ENCODE measurements around the gene ANTXR2.

ANTXR2 gene

DNA sequence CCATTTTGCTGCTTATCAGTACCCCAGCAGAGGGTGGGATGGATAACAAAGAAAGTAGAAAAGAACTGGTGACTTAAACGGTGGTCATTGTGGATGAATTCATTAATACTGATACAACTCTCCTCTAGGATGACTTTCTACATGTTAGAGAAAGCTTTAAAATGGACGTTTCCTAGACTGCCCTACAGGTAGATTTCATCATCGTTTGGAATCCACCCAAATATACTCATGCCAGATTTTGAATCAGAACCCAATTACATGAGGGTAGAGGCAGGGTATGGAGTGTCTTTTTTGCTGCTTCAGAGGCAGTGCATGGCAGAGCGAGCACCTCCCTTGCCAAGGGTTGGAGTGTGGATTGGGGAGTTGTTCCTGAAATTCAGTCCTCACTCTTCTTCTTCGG, 13.3 kb upstream of the ANTXR2 start:
- Histone ChIP-seq H3K36me3 (ENCODE audit: insufficient read depth, low read length) (no peaks in the 10 kb centered on the region), H2AFZ (ENCODE audit: low read depth, low read length) (no peak overlapping the region), H3K4me3 (ENCODE audit: low read length) (no peak overlapping the region), H3K27me3 (ENCODE audit: insufficient read depth, low read length) (no peaks in the 10 kb centered on the region), H3K4me1 (ENCODE audit: insufficient read depth, low read length) (no peaks in the 10 kb centered on the region), H3K9me3 (ENCODE audit: low read length) (no peaks in the 10 kb centered on the region)

- Histone ChIP-seq H3K27me3 (ENCODE audit: insufficient read depth, low read length) (no peaks in the 10 kb centered on the region), H3K4me1 (ENCODE audit: insufficient read depth, low read length) (no peaks in the 10 kb centered on the region), H3K9me3 (ENCODE audit: low read length) (no peaks in the 10 kb centered on the region), H3K36me3 (ENCODE audit: insufficient read depth, low read length) (no peaks in the 10 kb centered on the region), H3K4me3 (ENCODE audit: low read length) (no peak overlapping the region), H2AFZ (ENCODE audit: low read depth, low read length) (no peak overlapping the region)
These were observed 12.1 kb upstream of the ANTXR2 start for GRCh38 chr4:80085081-80085480.

DNA sequence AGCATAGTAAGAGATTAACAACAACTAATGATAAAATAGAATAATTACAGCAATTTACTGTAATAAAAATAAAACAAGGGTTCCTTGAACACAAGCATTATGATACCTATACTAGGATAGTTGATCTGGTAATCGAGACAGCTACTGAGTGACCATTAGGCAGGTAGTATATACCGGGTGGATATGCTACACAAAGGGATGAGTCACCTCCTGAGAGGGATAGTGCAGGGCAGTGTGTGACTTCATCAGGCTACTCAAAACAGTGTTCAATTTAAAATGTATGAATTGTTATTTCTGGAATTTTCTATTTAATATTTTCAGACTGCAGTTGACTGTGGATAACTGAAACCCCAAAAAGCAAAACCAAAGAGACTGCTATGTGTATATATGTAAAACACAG, 9.7 kb upstream of the ANTXR2 start:
- no peaks in the 10 kb centered on the region for H3K4me1 ChIP-seq (ENCODE audit: insufficient read depth, low read length)
- H3K9me3 ChIP-seq (ENCODE audit: low read length) = no peaks in the 10 kb centered on the region
- no peaks in the 10 kb centered on the region for H3K36me3 ChIP-seq (ENCODE audit: insufficient read depth, low read length)
- H2AFZ ChIP-seq (ENCODE audit: low read depth, low read length) = no peak overlapping the region
- H3K27me3 ChIP-seq (ENCODE audit: insufficient read depth, low read length) = no peaks in the 10 kb centered on the region
- no peak overlapping the region for H3K4me3 ChIP-seq (ENCODE audit: low read length)

- H3K36me3 ChIP-seq (ENCODE audit: insufficient read depth, low read length) = no peaks in the 10 kb centered on the region
- no peak overlapping the region for H3K4me3 ChIP-seq (ENCODE audit: low read length)
- H3K27me3 ChIP-seq (ENCODE audit: insufficient read depth, low read length) = no peaks in the 10 kb centered on the region
- H3K9me3 ChIP-seq (ENCODE audit: low read length) = no peaks in the 10 kb centered on the region
- no peak overlapping the region for H2AFZ ChIP-seq (ENCODE audit: low read depth, low read length)
- H3K4me1 ChIP-seq (ENCODE audit: insufficient read depth, low read length) = no peaks in the 10 kb centered on the region
These were observed 8.5 kb upstream of the ANTXR2 start for GRCh38 chr4:80081566-80081965.

DNA sequence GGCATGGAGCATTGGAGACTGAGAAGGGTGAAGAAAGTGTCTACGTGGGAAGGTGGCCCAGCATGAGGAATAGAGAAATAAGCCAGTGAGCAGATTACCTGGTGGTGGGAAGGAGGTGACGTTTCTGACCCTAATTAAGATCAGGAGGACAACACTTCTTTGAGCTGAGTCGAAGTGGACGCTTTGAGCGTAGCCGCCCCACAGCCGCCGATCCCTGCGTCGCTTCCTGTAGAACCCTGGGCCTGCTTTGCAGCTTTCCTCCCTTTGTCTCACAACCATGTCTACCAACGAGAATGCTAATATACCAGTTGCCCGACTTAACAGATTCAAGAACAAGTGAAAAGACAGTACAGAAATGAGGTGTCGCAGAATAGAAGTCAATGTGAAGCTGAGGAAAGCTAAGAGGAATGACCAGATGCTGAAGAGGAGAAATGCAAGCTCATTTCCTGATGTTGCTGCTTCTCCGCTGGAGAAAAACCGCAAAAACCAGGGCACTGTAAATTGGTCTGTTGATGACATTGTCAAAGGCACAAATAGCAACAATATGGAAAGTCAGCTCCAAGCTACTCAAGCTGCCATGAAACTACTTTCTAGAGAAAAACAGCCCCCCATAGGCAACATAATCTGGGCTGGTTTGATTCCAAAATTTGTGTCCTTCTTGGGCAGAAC, 6.4 kb upstream of the ANTXR2 start:
- Histone ChIP-seq H3K4me3 (ENCODE audit: low read length) (no peak overlapping the region), H3K27me3 (ENCODE audit: insufficient read depth, low read length) (no peaks in the 10 kb centered on the region), H3K9me3 (ENCODE audit: low read length) (no peaks in the 10 kb centered on the region), H3K36me3 (ENCODE audit: insufficient read depth, low read length) (no peaks in the 10 kb centered on the region), H3K4me1 (ENCODE audit: insufficient read depth, low read length) (no peaks in the 10 kb centered on the region), H2AFZ (ENCODE audit: low read depth, low read length) (no peak overlapping the region)

DNA sequence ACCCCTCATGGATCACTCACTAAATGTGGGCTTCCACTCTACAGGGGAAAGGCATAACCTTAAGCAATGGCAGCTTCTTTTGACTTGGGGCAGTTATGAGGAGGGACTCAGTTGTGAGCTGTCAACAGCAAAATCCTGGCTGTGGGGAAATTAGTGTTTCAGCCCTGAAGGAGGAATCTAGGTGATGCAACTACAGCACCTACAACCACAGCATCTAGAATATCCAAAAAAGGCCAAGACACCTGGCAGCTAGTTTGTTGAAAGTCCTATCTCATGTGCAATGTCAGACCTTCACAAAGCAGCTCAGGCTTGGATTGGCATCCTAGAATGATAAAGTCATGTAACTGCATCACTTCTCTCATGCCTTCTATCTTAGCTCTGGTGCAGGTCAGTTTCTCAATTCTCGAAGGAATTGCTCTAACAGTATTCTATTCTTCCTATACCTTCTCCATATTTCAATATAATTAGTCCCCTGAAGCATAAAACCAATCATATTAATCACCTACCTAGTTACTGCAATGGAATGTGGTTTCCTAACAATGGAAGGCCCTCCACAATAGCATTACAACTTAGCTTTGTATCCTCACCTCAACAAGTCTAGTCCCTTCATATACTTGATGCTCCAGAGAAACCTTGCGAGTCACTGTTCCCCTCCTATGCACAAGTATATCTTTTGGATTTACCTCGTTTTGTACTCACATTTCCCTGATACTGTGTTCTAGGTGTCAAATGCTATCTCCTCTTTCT, 5.5 kb upstream of the ANTXR2 start:
- no peaks in the 10 kb centered on the region for H3K36me3 ChIP-seq (ENCODE audit: insufficient read depth, low read length)
- peaks cover 2% of the 10 kb centered on the region for H3K4me1 ChIP-seq (ENCODE audit: insufficient read depth, low read length)
- no peak overlapping the region for H2AFZ ChIP-seq (ENCODE audit: low read depth, low read length)
- H3K4me3 ChIP-seq (ENCODE audit: low read length) = no peak overlapping the region
- no peaks in the 10 kb centered on the region for H3K27me3 ChIP-seq (ENCODE audit: insufficient read depth, low read length)
- no peaks in the 10 kb centered on the region for H3K9me3 ChIP-seq (ENCODE audit: low read length)

GRCh38 chr4:80077639-80078038, 4.6 kb upstream of the ANTXR2 start:
- H3K4me1 ChIP-seq (ENCODE audit: insufficient read depth, low read length) = peaks cover 3% of the 10 kb centered on the region
- no peaks in the 10 kb centered on the region for H3K36me3 ChIP-seq (ENCODE audit: insufficient read depth, low read length)
- no peak overlapping the region for H2AFZ ChIP-seq (ENCODE audit: low read depth, low read length)
- H3K4me3 ChIP-seq (ENCODE audit: low read length) = no peak overlapping the region
- H3K27me3 ChIP-seq (ENCODE audit: insufficient read depth, low read length) = no peaks in the 10 kb centered on the region
- H3K9me3 ChIP-seq (ENCODE audit: low read length) = no peaks in the 10 kb centered on the region

GRCh38 chr4:80076681-80077080, 3.7 kb upstream of the ANTXR2 start:
- H2AFZ ChIP-seq (ENCODE audit: low read depth, low read length) = no peak overlapping the region
- no peaks in the 10 kb centered on the region for H3K27me3 ChIP-seq (ENCODE audit: insufficient read depth, low read length)
- H3K36me3 ChIP-seq (ENCODE audit: insufficient read depth, low read length) = no peaks in the 10 kb centered on the region
- H3K4me1 ChIP-seq (ENCODE audit: insufficient read depth, low read length) = peaks cover 4% of the 10 kb centered on the region
- no peak overlapping the region for H3K4me3 ChIP-seq (ENCODE audit: low read length)
- H3K9me3 ChIP-seq (ENCODE audit: low read length) = no peaks in the 10 kb centered on the region

GRCh38 chr4:80075995-80076675, 3.1 kb upstream of the ANTXR2 start:
- peaks cover 8% of the 10 kb centered on the region for H3K4me1 ChIP-seq (ENCODE audit: insufficient read depth, low read length)
- H3K9me3 ChIP-seq (ENCODE audit: low read length) = no peaks in the 10 kb centered on the region
- H3K4me3 ChIP-seq (ENCODE audit: low read length) = no peak overlapping the region

GRCh38 chr4:80074651-80075050, 1.6 kb upstream of the ANTXR2 start:
- H2AFZ ChIP-seq (ENCODE audit: low read depth, low read length) = no peak overlapping the region

More at GRCh38 chr4:80075995-80076675, 3.1 kb upstream of the ANTXR2 start:
- Histone ChIP-seq H3K36me3 (ENCODE audit: insufficient read depth, low read length) (no peaks in the 10 kb centered on the region), H3K27me3 (ENCODE audit: insufficient read depth, low read length) (no peaks in the 10 kb centered on the region), H2AFZ (ENCODE audit: low read depth, low read length) (no peak overlapping the region)

GRCh38 chr4:80074069-80074468, 1.0 kb upstream of the ANTXR2 start:
- H3K4me3 ChIP-seq (ENCODE audit: low read length) = no peak overlapping the region
- H2AFZ ChIP-seq (ENCODE audit: low read depth, low read length) = no peak overlapping the region
- no peaks in the 10 kb centered on the region for H3K27me3 ChIP-seq (ENCODE audit: insufficient read depth, low read length)
- H3K9me3 ChIP-seq (ENCODE audit: low read length) = no peaks in the 10 kb centered on the region
- peaks cover 15% of the 10 kb centered on the region for H3K4me1 ChIP-seq (ENCODE audit: insufficient read depth, low read length)
- H3K36me3 ChIP-seq (ENCODE audit: insufficient read depth, low read length) = peaks cover 6% of the 10 kb centered on the region

More at GRCh38 chr4:80074651-80075050, 1.6 kb upstream of the ANTXR2 start:
- H3K4me1 ChIP-seq (ENCODE audit: insufficient read depth, low read length) = peaks cover 15% of the 10 kb centered on the region
- no peak overlapping the region for H3K4me3 ChIP-seq (ENCODE audit: low read length)
- no peaks in the 10 kb centered on the region for H3K36me3 ChIP-seq (ENCODE audit: insufficient read depth, low read length)
- H3K27me3 ChIP-seq (ENCODE audit: insufficient read depth, low read length) = no peaks in the 10 kb centered on the region
- no peaks in the 10 kb centered on the region for H3K9me3 ChIP-seq (ENCODE audit: low read length)

DNA sequence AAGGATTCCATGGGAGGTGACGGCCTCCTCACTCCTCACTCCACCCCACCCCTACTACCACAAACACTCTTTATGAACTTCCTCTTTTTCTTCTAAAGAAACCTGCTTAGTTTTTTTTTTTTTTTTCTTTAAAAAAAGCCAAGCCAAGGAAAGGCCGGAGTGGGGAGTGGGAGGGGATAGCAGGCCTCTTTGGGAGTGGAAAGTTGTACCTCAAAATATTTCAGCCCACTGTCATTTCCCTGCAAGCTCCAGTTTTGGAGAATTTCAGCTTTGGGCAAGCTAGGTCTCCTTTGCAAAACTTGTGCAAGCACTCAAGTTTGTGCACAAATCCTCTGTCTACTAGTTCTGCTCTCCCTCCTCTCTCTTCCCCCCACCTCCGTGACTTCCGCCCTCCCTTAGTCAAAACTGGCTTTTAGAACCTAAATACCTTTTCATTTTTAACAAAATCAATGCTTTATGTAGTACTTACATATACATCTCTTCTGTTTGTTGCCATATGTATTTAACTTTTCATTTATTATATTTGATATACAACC, 512 bp upstream of the ANTXR2 start:
- H3K9me3 ChIP-seq (ENCODE audit: low read length) = no peaks in the 10 kb centered on the region
- H2AFZ ChIP-seq (ENCODE audit: low read depth, low read length) = peak overlapping the region; percentile 97
- H3K36me3 ChIP-seq (ENCODE audit: insufficient read depth, low read length) = peaks cover 11% of the 10 kb centered on the region
- H3K4me3 ChIP-seq (ENCODE audit: low read length) = peak overlapping the region; percentile 91
- peaks cover 15% of the 10 kb centered on the region for H3K4me1 ChIP-seq (ENCODE audit: insufficient read depth, low read length)
- no peaks in the 10 kb centered on the region for H3K27me3 ChIP-seq (ENCODE audit: insufficient read depth, low read length)

GRCh38 chr4:80072228-80072743, 743 bp downstream of the ANTXR2 start:
- peak overlapping the region; percentile 91 for H3K4me3 ChIP-seq (ENCODE audit: low read length)

More at GRCh38 chr4:80072228-80072743, 743 bp downstream of the ANTXR2 start:
- H2AFZ ChIP-seq (ENCODE audit: low read depth, low read length) = peak overlapping the region; percentile 97
- no peaks in the 10 kb centered on the region for H3K27me3 ChIP-seq (ENCODE audit: insufficient read depth, low read length)
- H3K36me3 ChIP-seq (ENCODE audit: insufficient read depth, low read length) = peaks cover 21% of the 10 kb centered on the region
- peaks cover 1% of the 10 kb centered on the region for H3K9me3 ChIP-seq (ENCODE audit: low read length)
- H3K4me1 ChIP-seq (ENCODE audit: insufficient read depth, low read length) = peaks cover 15% of the 10 kb centered on the region
